ENCODE data around the gene MMS22L. TPM values are rescaled to one million over a fixed set of nuclear protein-coding genes. Genes with fewer than 3 reads are reported as not detected.

Gene MMS22L
- polyA plus RNA-seq, 3 donors = 1.6 to 3.4 (median 2.1) TPM

- H3K4me1 Mint-ChIP-seq = no peaks in the 10 kb centered on the region
- no peak overlapping the region for H3K9ac ChIP-seq (ENCODE audit: insufficient read depth, low read length, poor library complexity, severe bottlenecking)
- no peaks in the 10 kb centered on the region for H4K20me1 ChIP-seq (ENCODE audit: insufficient read depth, low read length)
- H3K9me3 Mint-ChIP-seq = no peaks in the 10 kb centered on the region
- H3K4me3 ChIP-seq (replicated peaks in 1 of 3; ENCODE audit: low read depth in 2 of 3, low read length in 3 of 3) = no peak overlapping the region
- TF ChIP-seq CTCF (IDR thresholded peaks at IDR 0.05) = no peak
- intact Hi-C loops (cut with micrococcal nuclease) = no loop called here
- no peaks in the 10 kb centered on the region for H3K27me3 ChIP-seq (ENCODE audit: control insufficient read depth in 2 of 2, insufficient read depth in 2 of 2, low read length in 2 of 2)
- no peak overlapping the region for H3K4me3 Mint-ChIP-seq
- H3K4me2 ChIP-seq (replicated peaks; ENCODE audit: extremely low read depth, low read length, poor library complexity, severe bottlenecking) = no peak overlapping the region
- H2AFZ ChIP-seq (ENCODE audit: insufficient read depth, low read depth, low read length, poor library complexity, severe bottlenecking) = no peak overlapping the region
- peaks cover 10 to 11% of the 10 kb centered on the region in 2 donors for H3K36me3 ChIP-seq (replicated peaks in 1 of 2; ENCODE audit: control insufficient read depth in 1 of 2, insufficient read depth in 2 of 2, low read length in 2 of 2)
- no peaks in the 10 kb centered on the region for H3K9me3 ChIP-seq (replicated peaks in 1 of 2; ENCODE audit: control insufficient read depth in 1 of 2, insufficient read depth in 1 of 2, low read length in 2 of 2)
- H3K27ac ChIP-seq (ENCODE audit: low read depth in 1 of 2, low read length in 2 of 2) = no peak overlapping the region
- H3K79me2 ChIP-seq (ENCODE audit: insufficient read depth, low read length) = no peaks in the 10 kb centered on the region
- H3K27ac Mint-ChIP-seq = no peak overlapping the region
- 70% methylated on average over 1 of the region's 3 CpGs for WGBS (ENCODE audit: insufficient coverage)
- peaks cover 0 to 2% (median 0%) of the 10 kb centered on the region in 3 donors for H3K27me3 Mint-ChIP-seq (ENCODE audit: low read depth in 3 of 3)
- H3K4me1 ChIP-seq (ENCODE audit: control insufficient read depth in 1 of 2, insufficient read depth in 2 of 2, low read length in 2 of 2) = no peaks in the 10 kb centered on the region
- peaks cover 4 to 19% of the 10 kb centered on the region in 2 donors for H3K36me3 Mint-ChIP-seq
- DNase-seq = no peak
These were observed 79.7 kb downstream of the MMS22L start for GRCh38 chr6:97203343-97203742.

- peaks cover 10 to 31% of the 10 kb centered on the region in 2 donors for H3K36me3 ChIP-seq (replicated peaks in 1 of 2; ENCODE audit: control insufficient read depth in 1 of 2, insufficient read depth in 2 of 2, low read length in 2 of 2)
- no peaks in the 10 kb centered on the region for H4K20me1 ChIP-seq (ENCODE audit: insufficient read depth, low read length)
- no peak for DNase-seq
- WGBS (ENCODE audit: insufficient coverage) = 100% methylated on average over 1 of the region's 3 CpGs
- no peak overlapping the region for H3K9ac ChIP-seq (ENCODE audit: insufficient read depth, low read length, poor library complexity, severe bottlenecking)
- Mint-ChIP-seq H3K36me3 (peaks cover 22 to 37% of the 10 kb centered on the region in 2 donors), H3K4me1 (no peaks in the 10 kb centered on the region), H3K27ac (no peak overlapping the region), H3K9me3 (no peaks in the 10 kb centered on the region), H3K27me3 (ENCODE audit: low read depth in 3 of 3) (no peaks in the 10 kb centered on the region), H3K4me3 (no peak overlapping the region)
- intact Hi-C loops (cut with micrococcal nuclease) = no loop called here
- TF ChIP-seq CTCF (IDR thresholded peaks at IDR 0.05) = no peak
- H2AFZ ChIP-seq (ENCODE audit: insufficient read depth, low read depth, low read length, poor library complexity, severe bottlenecking) = no peak overlapping the region
- H3K4me2 ChIP-seq (replicated peaks; ENCODE audit: extremely low read depth, low read length, poor library complexity, severe bottlenecking) = no peak overlapping the region
- no peak overlapping the region for H3K4me3 ChIP-seq (replicated peaks in 1 of 3; ENCODE audit: low read depth in 2 of 3, low read length in 3 of 3)
- H3K9me3 ChIP-seq (replicated peaks in 1 of 2; ENCODE audit: control insufficient read depth in 1 of 2, insufficient read depth in 1 of 2, low read length in 2 of 2) = no peaks in the 10 kb centered on the region
- H3K27me3 ChIP-seq (ENCODE audit: control insufficient read depth in 2 of 2, insufficient read depth in 2 of 2, low read length in 2 of 2) = no peaks in the 10 kb centered on the region
- H3K79me2 ChIP-seq (ENCODE audit: insufficient read depth, low read length) = no peaks in the 10 kb centered on the region
- H3K27ac ChIP-seq (ENCODE audit: low read depth in 1 of 2, low read length in 2 of 2) = no peak overlapping the region
- no peaks in the 10 kb centered on the region for H3K4me1 ChIP-seq (ENCODE audit: control insufficient read depth in 1 of 2, insufficient read depth in 2 of 2, low read length in 2 of 2)
These were observed 84.9 kb downstream of the MMS22L start for GRCh38 chr6:97198046-97198565.
